Endothelial cell of umbilical vein (primary cell): ENCODE data around the gene ATP8B2. TPM values are rescaled to one million over a fixed set of nuclear protein-coding genes. Genes with fewer than 3 reads are reported as not detected.

ENCODE experiments used
- BruUV-seq: library from RNA; stranded (reverse); fragments of 400-500 nt; replicated peaks from 2 replicates; lab custom pipeline; 2021; lab: Mats Ljungman, UMichigan
- CTCF ChIA-PET: fragments of 300-600, 350-600 bp; sonication (Branson Sonifier 250); formaldehyde crosslinking; loops from one replicate; lab custom pipeline; 2021; ENCODE audit warnings: antibody characterized with exemption, inconsistent platforms; lab: Charles Lee
- POLR2A ChIA-PET: fragments of 300-600, 350-600 bp; sonication (Branson Sonifier 250); formaldehyde crosslinking; loops from one replicate; lab custom pipeline; 2021; ENCODE audit warnings: antibody characterized with exemption, inconsistent platforms; lab: Charles Lee
- DNase-seq: peaks from one replicate; pipeline ENCODE4 v3.0.0-alpha.2; 2011; ENCODE audit warnings: low read depth, low spot score
- FAIRE-seq: peaks from 2 replicates; lab custom pipeline; 2011; peaks lifted over from hg19 to GRCh38; lab: Jason Lieb, UNC
- H2AFZ ChIP-seq: 2 replicates; pipeline ENCODE4 v1.6.0; 2012; ENCODE audit warnings: low read depth, low read length, control low read depth, inconsistent platforms
- H3K27ac ChIP-seq: 2 replicates; pipeline ENCODE4 v1.5.1; 2011; ENCODE audit warnings: low read depth, mild to moderate bottlenecking, control low read depth, low read length, moderate library complexity; ENCODE audit not compliant: insufficient read depth
- H3K27me3 ChIP-seq, 2 experiments: 2 replicates each; pipeline versions ENCODE4 v1.6.0 to v1.6.1; 2011; ENCODE audit warnings: low read length in 2 of 2, mixed read lengths in 1 of 2; ENCODE audit not compliant: control insufficient read depth in 2 of 2, insufficient read depth in 2 of 2
- H3K36me3 ChIP-seq, 2 experiments: 2 replicates in 1 of 2; 3 replicates in 1 of 2; pipeline ENCODE4 v1.5.1; 2011; ENCODE audit warnings: low read length in 2 of 2, mild to moderate bottlenecking in 1 of 2, moderate library complexity in 1 of 2; ENCODE audit not compliant: control insufficient read depth in 2 of 2, insufficient read depth in 2 of 2; ENCODE audit errors: extremely low read depth in 1 of 2
- H3K4me1 ChIP-seq: 3 replicates; pipeline ENCODE4 v1.5.1; 2011; ENCODE audit warnings: mild to moderate bottlenecking, low read length; ENCODE audit not compliant: control insufficient read depth, insufficient read depth; ENCODE audit errors: extremely low read depth
- H3K4me2 ChIP-seq: 2 replicates; pipeline ENCODE4 v1.6.1; 2011; ENCODE audit warnings: low read length, control low read depth, mixed read lengths; ENCODE audit not compliant: insufficient read depth
- H3K4me3 ChIP-seq, 3 experiments: fragments of 200-600 bp in 1 of 3; sonication (generic), shearing (Covaris generic) in 1 of 3; replicated peaks in 1 of 3; 2 replicates each; pipeline ENCODE4 v1.5.1; 2011 to 2016; ENCODE audit warnings: control low read depth in 3 of 3, low read length in 3 of 3, mild to moderate bottlenecking in 2 of 3, inconsistent platforms in 1 of 3, low read depth in 1 of 3, moderate library complexity in 1 of 3; ENCODE audit not compliant: insufficient read depth in 1 of 3
- H3K79me2 ChIP-seq: 2 replicates; pipeline ENCODE4 v1.6.0; 2012; ENCODE audit warnings: low read length, inconsistent platforms; ENCODE audit not compliant: control insufficient read depth, insufficient read depth
- H3K9ac ChIP-seq: replicated peaks from 2 replicates; pipeline ENCODE3; 2011; ENCODE audit warnings: low read length, control low read depth; ENCODE audit not compliant: insufficient read depth; ENCODE audit errors: extremely low read depth
- H3K9me1 ChIP-seq: replicated peaks from 3 replicates; pipeline ENCODE4 v1.6.0; 2011; ENCODE audit warnings: mild to moderate bottlenecking, low read length; ENCODE audit not compliant: control insufficient read depth, insufficient read depth; ENCODE audit errors: extremely low read depth
- H3K9me3 ChIP-seq: replicated peaks from 2 replicates; pipeline ENCODE4 v1.5.1; 2012; ENCODE audit warnings: low read length, inconsistent platforms; ENCODE audit not compliant: control insufficient read depth, insufficient read depth
- H4K20me1 ChIP-seq: replicated peaks from 2 replicates; pipeline ENCODE3; 2011; ENCODE audit warnings: mild to moderate bottlenecking, low read length; ENCODE audit not compliant: control insufficient read depth, insufficient read depth; ENCODE audit errors: extremely low read depth
- EZH2 ChIP-seq: IDR thresholded peaks from 2 replicates; pipeline ENCODE4 v1.6.1; 2012; ENCODE audit warnings: borderline replicate concordance, low read depth, mild to moderate bottlenecking, moderate library complexity, low read length, inconsistent platforms; ENCODE audit not compliant: severe bottlenecking
- FOS ChIP-seq: IDR thresholded peaks from 2 replicates; pipeline ENCODE4 v1.6.1; 2011; ENCODE audit warnings: mild to moderate bottlenecking, low read length, moderate library complexity, borderline replicate concordance; ENCODE audit not compliant: insufficient read depth
- JUN ChIP-seq: IDR thresholded peaks from 2 replicates; pipeline ENCODE4 v1.6.1; 2011; ENCODE audit warnings: borderline replicate concordance, low read depth; ENCODE audit not compliant: insufficient read length, insufficient read depth
- MYC ChIP-seq: IDR thresholded peaks from one replicate; pipeline ENCODE4 v1.6.1; 2011; ENCODE audit warnings: mild to moderate bottlenecking, low read depth, low read length
- POLR2A ChIP-seq: IDR thresholded peaks from 2 replicates; pipeline ENCODE4 v1.6.1; 2012; ENCODE audit warnings: low read depth, mild to moderate bottlenecking, control low read depth, low read length
- POLR2AphosphoS5 ChIP-seq: IDR thresholded peaks from 2 replicates; pipeline ENCODE4 v1.6.1; 2012; ENCODE audit warnings: low read depth, mild to moderate bottlenecking, control low read depth, low read length, moderate library complexity; ENCODE audit not compliant: insufficient read depth
- dilution Hi-C: fragments of 300-500 bp; cut with MboI; formaldehyde crosslinking; loops from one replicate; pipeline ENCODE4 v1.15.0; 2019; ENCODE audit warnings: low sequenced_read_pairs; ENCODE audit not compliant: extremely low pct_ligation_motif_present
- intact Hi-C: fragments of 100-400 bp; cut with micrococcal nuclease; formaldehyde crosslinking; loops from one replicate; pipeline ENCODE4 v1.10.0; 2022
- polyA plus RNA-seq, 4 experiments: library from polyadenylated mRNA; depleted of rRNA in 3 of 4; stranded (reverse) in 3 of 4; unstranded in 1 of 4; fragments of >200 nt; gene quantifications; 2 replicates each; pipeline versions ENCODE4 v1.2.1 to v1.2.3, GENCODE V29; 2011 to 2012; ENCODE audit warnings: missing spikeins in 1 of 4
- total RNA-seq: library from RNA; stranded (reverse); gene quantifications from 2 replicates; pipeline ENCODE4 v1.2.3, GENCODE V29; 2021
- TF ChIP-seq, protein P1 (sequence below): IDR thresholded peaks from 2 replicates; pipeline ENCODE4 v1.6.1; 2011; ENCODE audit not compliant: insufficient read depth, insufficient read length
- TF ChIP-seq, protein P2 (sequence below), 2 donors: IDR thresholded peaks; 1 replicate in 1 of 2; 2 replicates in 1 of 2; pipeline ENCODE4 v1.5.1; 2011; ENCODE audit warnings: low read length in 2 of 2, mild to moderate bottlenecking in 2 of 2, moderate library complexity in 2 of 2, control low read depth in 1 of 2, inconsistent platforms in 1 of 2, low read depth in 1 of 2; ENCODE audit not compliant: insufficient read depth in 1 of 2; ENCODE audit errors: extremely low read depth in 1 of 2

Gene ATP8B2
- total and polyA plus RNA-seq, 2 donors (not counting 3 experiments of a cell fraction or from before 2014, with no cell fraction given), result 64.7 to 72.8 TPM

DNA sequence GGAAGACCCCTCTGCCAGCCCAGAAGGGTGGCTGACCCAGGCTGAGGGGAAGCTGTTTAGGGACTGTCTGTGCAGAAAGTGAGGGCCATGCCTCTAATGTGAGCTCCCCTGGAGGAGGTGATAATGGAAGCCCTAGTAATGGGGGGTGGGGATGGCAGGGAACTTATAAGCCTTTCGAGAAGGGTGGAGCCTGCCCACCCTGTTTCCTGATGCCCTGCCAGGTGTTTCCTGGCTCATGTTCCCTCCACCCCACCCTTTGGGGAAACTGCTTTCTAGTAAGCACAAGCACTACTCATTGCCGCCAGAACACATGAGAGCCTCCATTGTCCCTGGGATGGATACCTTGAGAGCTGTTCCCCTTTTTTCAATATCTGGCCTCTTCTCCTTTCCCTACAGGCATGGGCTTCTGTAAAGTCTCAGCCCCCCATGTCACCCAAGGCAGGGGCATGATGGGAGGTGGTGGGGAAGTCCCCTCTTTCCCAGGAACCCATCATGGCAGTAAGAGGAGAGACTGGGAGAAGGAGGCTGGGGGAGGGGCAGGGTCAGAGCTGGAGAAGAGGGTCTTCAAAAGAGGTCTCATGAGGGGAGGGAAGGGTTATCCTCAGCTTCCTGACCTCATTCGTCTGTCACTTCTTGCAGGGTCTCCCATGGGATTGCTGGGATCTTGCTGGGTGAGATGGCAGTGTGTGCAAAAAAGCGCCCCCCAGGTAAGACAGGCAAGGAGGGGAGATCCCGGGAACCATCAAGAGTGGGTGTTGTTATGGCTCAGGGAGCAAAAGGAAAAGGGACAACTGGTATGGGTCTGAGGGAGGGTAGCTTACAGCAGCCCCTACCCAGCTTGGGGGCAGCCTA, 2.4 kb downstream of the ATP8B2 start:
- peak; percentile 74 for DNase-seq
- Histone ChIP-seq H3K27me3 (peaks cover 0 to 2% of the 10 kb centered on the region in 2 experiments), H4K20me1 (no peaks in the 10 kb centered on the region), H3K79me2 (peaks cover 7% of the 10 kb centered on the region), H3K4me3 (peak overlapping the region in 2 of 3 experiments; percentile 7 to 31), H3K9me3 (no peaks in the 10 kb centered on the region), H3K27ac (peak overlapping the region; percentile 37), H2AFZ (no peak overlapping the region), H3K36me3 (peaks cover 3 to 16% of the 10 kb centered on the region in 2 experiments), H3K4me1 (peaks cover 22% of the 10 kb centered on the region), H3K4me2 (peak overlapping the region; percentile 14), H3K9me1 (no peaks in the 10 kb centered on the region), H3K9ac (no peak overlapping the region)
- no peak for TF ChIP-seq MYC
- TF ChIP-seq JUN, result no peak
- peak; percentile 19 for TF ChIP-seq POLR2AphosphoS5
- ChIA-PET POLR2A (no interaction called here), CTCF (interaction anchor here (0.7 to 7.8 kb wide), 7 partner anchors 7 to 219 kb away, joined by 3 to 210 read pairs (median 5); no protein-coding TSS in a partner anchor)
- no TSS peak for BruUV-seq
- dilution Hi-C loops (no loop called here), intact Hi-C loops (loop anchor here (1.0 to 5.0 kb wide), 5 partner anchors 55 to 231 kb away; partner anchors contain the start of genes HAX1, UBAP2L and UBE2Q1)
- peak; percentile 84 for FAIRE-seq

DNA sequence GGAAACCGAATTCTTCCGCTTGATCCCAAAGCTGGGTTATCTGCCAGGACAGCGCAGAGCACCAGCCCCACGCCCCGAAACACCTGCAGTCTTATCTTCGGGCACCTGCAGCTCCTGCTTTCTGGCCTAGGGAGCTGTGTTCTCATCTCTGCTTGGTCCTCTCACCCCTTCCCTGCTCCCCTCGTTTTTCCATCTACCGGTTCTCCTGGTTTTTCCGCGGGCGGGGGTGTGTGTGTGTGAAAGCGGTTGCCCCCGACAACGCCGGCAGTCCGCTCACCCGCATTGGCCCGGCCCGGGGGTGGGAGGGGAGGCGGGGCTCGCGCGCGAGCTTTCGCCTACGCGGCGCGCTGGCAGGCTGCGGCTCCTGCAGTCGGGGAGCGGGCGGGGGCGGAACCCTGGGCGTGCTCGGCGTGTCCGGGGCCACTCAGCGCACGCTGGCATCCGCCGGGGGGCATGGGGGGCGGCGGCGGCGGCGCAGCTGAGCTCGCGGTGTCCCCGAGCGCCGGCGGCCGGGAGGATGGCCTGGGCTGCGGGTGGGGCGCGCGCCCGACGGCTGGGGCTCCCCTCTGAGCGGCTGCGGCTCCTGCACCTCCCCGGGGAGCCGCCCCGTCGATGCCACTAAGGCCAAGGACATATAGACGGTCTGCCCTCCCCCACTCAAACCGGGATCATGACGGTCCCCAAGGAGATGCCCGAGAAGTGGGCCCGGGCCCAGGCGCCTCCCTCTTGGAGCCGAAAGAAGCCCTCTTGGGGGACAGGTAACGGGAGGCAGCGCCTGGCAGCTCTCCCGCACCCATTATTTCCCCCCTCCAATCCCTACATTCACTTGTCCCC, 3.2 kb downstream of the ATP8B2 start:
- ChIA-PET CTCF (interaction anchor here (0.7 to 2.1 kb wide), 4 partner anchors 10 to 218 kb away, joined by 3 to 5 read pairs (median 4); no protein-coding TSS in a partner anchor), POLR2A (no interaction called here)
- peaks cover 7% of the 10 kb centered on the region for H3K79me2 ChIP-seq
- no peaks in the 10 kb centered on the region for H4K20me1 ChIP-seq
- peaks cover 22% of the 10 kb centered on the region for H3K4me1 ChIP-seq
- no peaks in the 10 kb centered on the region for H3K27me3 ChIP-seq
- H3K9me3 ChIP-seq, result no peaks in the 10 kb centered on the region
- FAIRE-seq (peak; percentile 88), DNase-seq (peak; percentile 83)
- dilution Hi-C loops (no loop called here), intact Hi-C loops (loop anchor here (5.0 kb wide), 1 partner anchor 146 kb away; no protein-coding TSS in a partner anchor)
- no TSS peak for BruUV-seq
- peak overlapping the region; percentile 35 for H3K4me2 ChIP-seq
- no peak for TF ChIP-seq JUN
- TF ChIP-seq, protein P1, sequence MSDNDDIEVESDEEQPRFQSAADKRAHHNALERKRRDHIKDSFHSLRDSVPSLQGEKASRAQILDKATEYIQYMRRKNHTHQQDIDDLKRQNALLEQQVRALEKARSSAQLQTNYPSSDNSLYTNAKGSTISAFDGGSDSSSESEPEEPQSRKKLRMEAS, result no peak
- TF ChIP-seq FOS, result no peak
- TF ChIP-seq MYC, result no peak
- TF ChIP-seq, protein P2, sequence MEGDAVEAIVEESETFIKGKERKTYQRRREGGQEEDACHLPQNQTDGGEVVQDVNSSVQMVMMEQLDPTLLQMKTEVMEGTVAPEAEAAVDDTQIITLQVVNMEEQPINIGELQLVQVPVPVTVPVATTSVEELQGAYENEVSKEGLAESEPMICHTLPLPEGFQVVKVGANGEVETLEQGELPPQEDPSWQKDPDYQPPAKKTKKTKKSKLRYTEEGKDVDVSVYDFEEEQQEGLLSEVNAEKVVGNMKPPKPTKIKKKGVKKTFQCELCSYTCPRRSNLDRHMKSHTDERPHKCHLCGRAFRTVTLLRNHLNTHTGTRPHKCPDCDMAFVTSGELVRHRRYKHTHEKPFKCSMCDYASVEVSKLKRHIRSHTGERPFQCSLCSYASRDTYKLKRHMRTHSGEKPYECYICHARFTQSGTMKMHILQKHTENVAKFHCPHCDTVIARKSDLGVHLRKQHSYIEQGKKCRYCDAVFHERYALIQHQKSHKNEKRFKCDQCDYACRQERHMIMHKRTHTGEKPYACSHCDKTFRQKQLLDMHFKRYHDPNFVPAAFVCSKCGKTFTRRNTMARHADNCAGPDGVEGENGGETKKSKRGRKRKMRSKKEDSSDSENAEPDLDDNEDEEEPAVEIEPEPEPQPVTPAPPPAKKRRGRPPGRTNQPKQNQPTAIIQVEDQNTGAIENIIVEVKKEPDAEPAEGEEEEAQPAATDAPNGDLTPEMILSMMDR (IDR thresholded peaks at IDR 0.05; ENCODE audit: extremely low read depth in 1 of 2, insufficient read depth in 1 of 2, low read depth in 1 of 2, low read length in 2 of 2), result no peak
- TF ChIP-seq POLR2A, result no peak
- peak; percentile 54 for TF ChIP-seq POLR2AphosphoS5
- no peak for TF ChIP-seq EZH2
- H3K27ac ChIP-seq, result no peak overlapping the region
- peak overlapping the region in 2 of 3 experiments; percentile 7 to 31 for H3K4me3 ChIP-seq
- peaks cover 3 to 16% of the 10 kb centered on the region in 2 experiments for H3K36me3 ChIP-seq
- peak overlapping the region; percentile 16 for H2AFZ ChIP-seq
- H3K9ac ChIP-seq, result no peak overlapping the region
- no peaks in the 10 kb centered on the region for H3K9me1 ChIP-seq
